Right lobe of liver (tissue), 4 donors: ENCODE results near the gene LILRB5.

Experiments used
- POLR2A ChIP-seq: fragments of 450-650 bp; IDR thresholded peaks from one replicate; pipeline ENCODE4 v1.6.1; 2017; ENCODE audit warnings: antibody characterized with exemption, mild to moderate bottlenecking
- TF ChIP-seq, protein P1 (sequence below), 4 donors: fragments of 200-600 bp in 3 of 4; fragments of 450-650 bp in 1 of 4; IDR thresholded peaks; one replicate each; pipeline versions ENCODE4 v1.5.1 to v1.8.0; 2016 to 2022; ENCODE audit warnings: antibody characterized with exemption in 4 of 4, mild to moderate bottlenecking in 2 of 4
- donor health status: DM: no; HTN: no; CAD: no.
- donor health status: DM: no; HTN: no; CAD: no.
- donor health status: DM: no; HTN: yes; CAD: no.

DNA sequence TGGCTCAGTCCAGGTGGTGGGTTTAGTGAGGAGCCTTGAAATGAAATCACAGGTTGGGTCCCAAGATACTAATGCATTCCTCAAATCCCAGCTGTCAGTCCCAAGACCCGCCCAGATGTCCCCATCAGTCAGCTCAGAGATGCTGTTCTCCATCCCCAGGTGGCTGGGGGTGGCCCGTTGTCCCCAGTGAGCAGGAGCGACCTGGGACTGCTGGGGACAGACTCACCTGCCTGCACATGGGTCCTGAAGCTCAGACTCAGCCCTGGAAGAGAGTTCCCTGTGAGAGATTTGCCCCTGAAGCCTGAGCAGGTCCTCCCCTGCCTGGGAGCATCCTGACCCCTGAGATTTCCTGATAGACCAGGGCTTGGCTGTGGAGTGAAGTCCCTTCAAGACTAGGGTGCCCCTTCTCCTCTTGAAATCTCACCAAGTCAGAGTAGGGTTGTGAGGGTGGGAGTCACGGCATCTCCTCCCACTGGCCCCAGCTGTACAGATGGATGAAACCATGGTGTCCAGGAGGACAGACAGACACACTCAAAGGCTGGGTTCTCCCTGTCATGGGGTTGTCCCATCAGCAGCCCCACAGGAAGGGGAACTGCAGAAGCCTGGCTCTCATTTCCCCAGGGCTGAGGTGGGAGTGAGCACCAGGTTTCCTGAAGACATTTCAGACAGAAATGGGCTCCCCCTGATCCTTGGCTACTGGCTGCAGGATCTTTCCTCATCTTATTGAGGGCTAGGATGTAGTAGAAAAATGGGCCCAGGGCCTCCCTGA, 41.5 kb upstream of the LILRB5 start:
- no peak for TF ChIP-seq POLR2A
- TF ChIP-seq, protein P1, sequence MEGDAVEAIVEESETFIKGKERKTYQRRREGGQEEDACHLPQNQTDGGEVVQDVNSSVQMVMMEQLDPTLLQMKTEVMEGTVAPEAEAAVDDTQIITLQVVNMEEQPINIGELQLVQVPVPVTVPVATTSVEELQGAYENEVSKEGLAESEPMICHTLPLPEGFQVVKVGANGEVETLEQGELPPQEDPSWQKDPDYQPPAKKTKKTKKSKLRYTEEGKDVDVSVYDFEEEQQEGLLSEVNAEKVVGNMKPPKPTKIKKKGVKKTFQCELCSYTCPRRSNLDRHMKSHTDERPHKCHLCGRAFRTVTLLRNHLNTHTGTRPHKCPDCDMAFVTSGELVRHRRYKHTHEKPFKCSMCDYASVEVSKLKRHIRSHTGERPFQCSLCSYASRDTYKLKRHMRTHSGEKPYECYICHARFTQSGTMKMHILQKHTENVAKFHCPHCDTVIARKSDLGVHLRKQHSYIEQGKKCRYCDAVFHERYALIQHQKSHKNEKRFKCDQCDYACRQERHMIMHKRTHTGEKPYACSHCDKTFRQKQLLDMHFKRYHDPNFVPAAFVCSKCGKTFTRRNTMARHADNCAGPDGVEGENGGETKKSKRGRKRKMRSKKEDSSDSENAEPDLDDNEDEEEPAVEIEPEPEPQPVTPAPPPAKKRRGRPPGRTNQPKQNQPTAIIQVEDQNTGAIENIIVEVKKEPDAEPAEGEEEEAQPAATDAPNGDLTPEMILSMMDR (IDR thresholded peaks at IDR 0.05) = no peak
